T-cell (primary cell): Measurements from ENCODE around the gene INKA1. TPM values are rescaled to one million over a fixed set of nuclear protein-coding genes. Genes with fewer than 3 reads are reported as not detected.
"Not testable (repeated sequence)": the region's sequence is repeated elsewhere in the genome, so short reads cannot be mapped to it uniquely, and the experiment has no call there.

Experiments used
- ATAC-seq, 4 experiments: fragments of 200-7000 bp in 3 of 4; fragments of 150-1000 bp in 1 of 4; cut with Tn5 transposase; replicated peaks in 1 of 4; 1 replicate in 3 of 4; 2 replicates in 1 of 4; pipeline ENCODE4 v1.10.0; 2021; ENCODE audit warnings: moderate library complexity in 3 of 4, mild to moderate bottlenecking in 2 of 4, moderate number of reproducible peaks in 1 of 4
- CTCF ChIA-PET, 2 donors: fragments of 300-600 bp; sonication (Branson Sonifier 250); formaldehyde crosslinking; loops; one replicate each; lab custom pipeline; 2022; ENCODE audit warnings: antibody characterized with exemption in 2 of 2; lab: Charles Lee
- POLR2A ChIA-PET, 2 donors: fragments of 300-600 bp; sonication (Branson Sonifier 250); formaldehyde crosslinking; loops; one replicate each; lab custom pipeline; 2022; ENCODE audit warnings: antibody characterized with exemption in 2 of 2; lab: Charles Lee
- DNase-seq, 35 experiments: peaks; one replicate each; pipeline versions ENCODE4 v3.0.0 to v3.0.0-alpha.2; 2013 to 2023
- H3K27ac ChIP-seq: one replicate; pipeline ENCODE4 v1.5.1; 2013; ENCODE audit warnings: low read length
- H3K27me3 ChIP-seq, 2 experiments: replicated peaks in 1 of 2; 1 replicate in 1 of 2; 2 replicates in 1 of 2; pipeline versions ENCODE4 v1.6.1 to v1.7.0; 2013; ENCODE audit warnings: low read length in 1 of 2, mixed read lengths in 1 of 2; ENCODE audit not compliant: control insufficient read depth in 2 of 2, insufficient read depth in 2 of 2; ENCODE audit errors: extremely low read depth in 1 of 2
- H3K36me3 ChIP-seq, 2 donors: 1 replicate in 1 of 2; 2 replicates in 1 of 2; pipeline versions ENCODE4 v1.6.1 to v1.7.0; 2013; ENCODE audit warnings: low read length in 1 of 2; ENCODE audit not compliant: control insufficient read depth in 2 of 2, insufficient read depth in 1 of 2; ENCODE audit errors: extremely low read depth in 1 of 2
- H3K4me1 ChIP-seq, 2 experiments: 1 replicate in 1 of 2; 2 replicates in 1 of 2; pipeline versions ENCODE4 v1.6.1 to v1.7.0; 2013; ENCODE audit warnings: low read length in 2 of 2, mixed read lengths in 1 of 2; ENCODE audit not compliant: insufficient read depth in 2 of 2, control insufficient read depth in 1 of 2; ENCODE audit errors: extremely low read depth in 1 of 2
- H3K4me3 ChIP-seq, 2 donors: 1 replicate in 1 of 2; 2 replicates in 1 of 2; pipeline versions ENCODE4 v1.5.1 to v1.7.0; 2013; ENCODE audit warnings: mild to moderate bottlenecking in 2 of 2, low read length in 1 of 2, moderate library complexity in 1 of 2; ENCODE audit not compliant: control insufficient read depth in 1 of 2; ENCODE audit errors: extremely low read depth in 1 of 2
- H3K9me3 ChIP-seq: 2 replicates; pipeline ENCODE4 v1.7.0; 2013
- H3K27ac Mint-ChIP-seq, 2 donors: one replicate each; pipeline ENCODE4 v1.8.0; 2020 to 2021; ENCODE audit warnings: mild to moderate bottlenecking in 2 of 2, mixed read lengths in 2 of 2
- H3K27me3 Mint-ChIP-seq, 2 donors: one replicate each; pipeline ENCODE4 v1.8.0; 2021 to 2022; ENCODE audit warnings: mixed read lengths in 2 of 2
- H3K36me3 Mint-ChIP-seq: one replicate; pipeline ENCODE4 v1.8.0; 2021; ENCODE audit warnings: mixed read lengths
- H3K4me1 Mint-ChIP-seq, 3 donors: one replicate each; pipeline ENCODE4 v1.8.0; 2020 to 2022; ENCODE audit warnings: mixed read lengths in 3 of 3, mild to moderate bottlenecking in 1 of 3
- H3K4me3 Mint-ChIP-seq, 3 donors: one replicate each; pipeline ENCODE4 v1.8.0; 2020 to 2022; ENCODE audit warnings: mild to moderate bottlenecking in 3 of 3, mixed read lengths in 3 of 3, moderate library complexity in 3 of 3
- H3K9me3 Mint-ChIP-seq, 3 donors: one replicate each; pipeline ENCODE4 v1.8.0; 2020 to 2022; ENCODE audit warnings: mixed read lengths in 3 of 3
- WGBS: methylation state at CpG from one replicate; pipeline ENCODE4 v1.1.5; 2013; ENCODE audit warnings: missing lambda C conversion rate; ENCODE audit not compliant: insufficient coverage; 5-methylcytosine and 5-hydroxymethylcytosine counted together
- total RNA-seq, 35 experiments: library from RNA in 6 of 35; stranded (reverse) in 6 of 35; fragments of 120-200 nt in 1 of 35; gene quantifications; one replicate each; pipeline versions ENCODE4 v1.2.1 to v1.2.4 and lab custom pipeline; 2013 to 2026

Gene INKA1
- total RNA-seq, 5 donors from 2014 or later (not counting 1 experiment from before 2014, with no cell fraction given), result 0.73 to 2.7 (median 1.8) TPM

DNA sequence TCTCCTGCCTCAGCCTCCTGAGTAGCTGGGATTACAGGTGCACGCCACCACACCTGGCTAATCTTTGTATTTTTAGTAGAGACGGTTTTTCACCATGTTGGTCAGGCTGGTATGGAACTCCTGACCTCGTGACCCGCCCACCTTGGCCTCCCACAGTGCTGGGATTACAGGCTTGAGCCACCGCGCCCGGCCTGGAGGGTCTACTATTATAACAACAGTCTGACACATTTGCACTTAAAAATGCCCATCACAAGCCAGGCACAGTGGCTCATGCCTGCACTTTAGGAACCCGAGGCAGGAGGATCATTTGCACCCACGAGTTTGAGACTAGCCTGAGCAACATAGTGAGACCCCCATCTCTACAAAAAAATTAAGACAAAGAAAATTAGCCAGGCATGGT is 20.8 kb upstream of the INKA1 start:
- H3K4me1 Mint-ChIP-seq, result peaks cover 50 to 59% (median 57%) of the 10 kb centered on the region in 3 donors
- H3K4me3 ChIP-seq, H3K27ac Mint-ChIP-seq, H3K27me3 Mint-ChIP-seq, H3K27me3 ChIP-seq, H3K9me3 Mint-ChIP-seq, H3K27ac ChIP-seq, H3K4me3 Mint-ChIP-seq, H3K9me3 ChIP-seq, ATAC-seq, DNase-seq: not testable (repeated sequence)
- 98% methylated on average over 6 of the region's 9 CpGs for WGBS
- peaks cover 2 to 22% of the 10 kb centered on the region in 2 donors for H3K36me3 ChIP-seq
- peaks cover 15 to 54% of the 10 kb centered on the region in 2 experiments for H3K4me1 ChIP-seq
- CTCF ChIA-PET, result interaction anchor here in 1 of 2 donors (0.6 kb wide), 2 partner anchors 152 to 248 kb away, joined by 4 to 10 read pairs; no protein-coding TSS in a partner anchor
- H3K36me3 Mint-ChIP-seq, result peaks cover 21% of the 10 kb centered on the region
- POLR2A ChIA-PET, result interaction anchor here (0.6 to 0.9 kb wide), 2 partner anchors 50 to 986 kb away, joined by 3 to 5 read pairs; no protein-coding TSS in a partner anchor

DNA sequence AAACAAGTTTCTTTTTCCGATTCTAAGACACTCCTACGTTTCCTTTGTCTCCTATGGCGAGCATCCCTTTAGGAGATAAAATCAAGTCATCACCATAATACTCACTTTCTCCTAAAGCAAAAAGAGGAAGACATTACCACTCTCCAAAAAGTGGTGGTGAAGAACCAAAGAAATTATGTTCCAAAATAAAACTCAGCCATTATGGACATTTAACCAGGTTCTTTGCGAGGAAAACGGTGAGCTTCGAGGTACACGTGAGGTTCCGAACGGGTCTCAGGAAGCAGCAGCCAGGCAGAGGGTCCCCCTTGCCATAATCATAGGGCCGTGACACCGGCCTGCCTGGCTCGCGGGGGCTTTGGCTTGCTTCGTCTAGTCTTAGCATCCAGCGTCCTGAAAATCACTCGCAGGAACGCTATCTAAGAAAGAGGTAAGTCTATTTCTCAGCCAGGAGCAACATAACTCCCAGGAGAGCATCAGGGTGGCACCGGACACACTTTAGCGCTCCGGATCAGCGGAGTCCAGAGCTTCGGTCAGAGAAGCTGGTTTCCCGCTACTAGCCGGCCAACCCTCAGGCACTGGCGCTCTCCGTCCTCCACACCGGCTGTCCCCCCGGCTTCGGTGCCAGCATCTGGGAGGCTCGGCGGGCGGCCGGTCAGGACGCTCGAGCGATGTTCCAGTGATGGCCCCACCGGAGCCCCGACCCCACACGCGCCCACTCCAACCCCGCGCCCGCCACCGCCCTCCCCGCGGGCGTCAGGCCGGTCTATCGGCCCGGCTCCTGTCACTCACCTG is 17.3 kb upstream of the INKA1 start:
- ChIA-PET CTCF (interaction anchor here in 1 of 2 donors (1.4 kb wide), 1 partner anchor 53 kb away, joined by 3 read pairs; no protein-coding TSS in a partner anchor), POLR2A (interaction anchor here in 1 of 2 donors (0.5 kb wide), 1 partner anchor 1740 kb away, joined by 6 read pairs; no protein-coding TSS in a partner anchor)
- Mint-ChIP-seq H3K36me3 (peaks cover 15% of the 10 kb centered on the region), H3K4me3 (peak overlapping the region; percentile 90 to 93 (median 91)), H3K27me3 (no peaks in the 10 kb centered on the region), H3K9me3 (no peaks in the 10 kb centered on the region), H3K27ac (peak overlapping the region; percentile 88 to 98), H3K4me1 (peaks cover 38 to 46% (median 41%) of the 10 kb centered on the region in 3 donors)
- WGBS, result 2% methylated on average over 47 of the region's 50 CpGs
- peaks cover 11 to 61% of the 10 kb centered on the region in 2 experiments for H3K4me1 ChIP-seq
- H3K27me3 ChIP-seq, result peaks cover 0 to 7% of the 10 kb centered on the region in 2 experiments
- ATAC-seq (peak; percentile 28 to 47 (median 43)), DNase-seq (peak in 20 of 35 experiments; percentile 5 to 53 (median 22))
- peaks cover 0 to 15% of the 10 kb centered on the region in 2 donors for H3K36me3 ChIP-seq
- peak overlapping the region; percentile 60 to 72 for H3K4me3 ChIP-seq
- peak overlapping the region; percentile 93 for H3K27ac ChIP-seq
- no peaks in the 10 kb centered on the region for H3K9me3 ChIP-seq

DNA sequence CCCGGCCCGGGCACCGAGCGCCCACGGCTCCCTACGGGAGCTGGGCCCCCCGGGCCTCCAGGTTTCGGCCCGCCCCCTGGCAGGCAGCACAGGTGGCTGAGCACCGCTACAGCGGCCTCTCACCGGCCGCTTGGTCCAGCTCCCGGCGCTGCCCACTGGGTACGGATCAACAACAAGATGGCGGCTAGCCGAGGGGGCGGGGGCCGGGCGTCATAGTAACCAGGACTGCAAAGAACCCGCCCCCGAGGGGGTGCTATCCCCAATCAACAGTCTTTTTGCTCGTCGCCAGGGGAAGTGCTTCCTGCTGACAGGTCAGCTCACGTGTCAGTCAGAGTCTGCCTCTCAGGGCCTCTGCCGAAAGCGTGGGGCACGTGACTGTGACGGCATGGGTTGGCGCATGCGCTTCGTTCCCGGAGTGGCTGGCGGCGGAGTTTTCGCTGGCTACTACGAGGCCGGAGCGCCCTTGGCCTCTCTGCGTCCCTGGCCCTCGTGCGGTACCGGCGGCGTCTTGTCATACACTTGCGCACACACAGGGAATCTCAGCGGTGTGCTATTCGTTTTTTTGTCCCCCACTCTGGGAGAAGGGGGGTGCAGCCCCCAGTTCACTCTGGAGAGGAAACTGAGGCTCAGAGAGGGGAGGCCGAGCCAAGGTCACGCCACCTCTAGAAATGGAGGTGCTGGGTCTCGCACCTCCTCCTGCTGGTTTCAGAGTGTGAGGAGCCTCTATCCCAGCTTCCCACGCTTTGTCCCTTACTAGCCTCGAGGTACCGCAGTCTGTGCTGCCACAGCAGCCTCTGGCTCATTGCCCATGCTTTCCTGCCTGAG is 16.5 kb upstream of the INKA1 start, which contains the start of gene IP6K1:
IP6K1 (minus strand) TSS at position 186 of the 825 bp plus-strand sequence. CDS start 38,502 bp downstream, outside the sequence.
- Histone ChIP-seq H3K4me1 (peaks cover 11 to 60% of the 10 kb centered on the region in 2 experiments), H3K36me3 (peaks cover 0 to 12% of the 10 kb centered on the region in 2 donors), H3K4me3 (peak within 1 kb of the TSS; percentile 60 to 72), H3K9me3 (no peaks in the 10 kb centered on the region), H3K27me3 (peaks cover 0 to 7% of the 10 kb centered on the region in 2 experiments), H3K27ac (peak within 1 kb of the TSS; percentile 93)
- ChIA-PET POLR2A (interaction anchor here in 1 of 2 donors (0.5 to 0.8 kb wide), 2 partner anchors 17 to 1741 kb away, joined by 4 to 6 read pairs; partner anchors contain the start of gene INKA1), CTCF (interaction anchor here in 1 of 2 donors (1.4 kb wide), 1 partner anchor 53 kb away, joined by 3 read pairs; no protein-coding TSS in a partner anchor)
- DNase-seq, result peak; percentile 97 to 100 (median 100)
- Mint-ChIP-seq H3K9me3 (no peaks in the 10 kb centered on the region), H3K27me3 (no peaks in the 10 kb centered on the region), H3K4me1 (peaks cover 30 to 38% (median 33%) of the 10 kb centered on the region in 3 donors), H3K27ac (peak within 1 kb of the TSS; percentile 94 to 98), H3K4me3 (peak within 1 kb of the TSS; percentile 90 to 93 (median 91)), H3K36me3 (peaks cover 10% of the 10 kb centered on the region)
- peak; percentile 99 to 100 (median 100) for ATAC-seq
- 2% methylated on average over 53 of the region's 55 CpGs for WGBS

DNA sequence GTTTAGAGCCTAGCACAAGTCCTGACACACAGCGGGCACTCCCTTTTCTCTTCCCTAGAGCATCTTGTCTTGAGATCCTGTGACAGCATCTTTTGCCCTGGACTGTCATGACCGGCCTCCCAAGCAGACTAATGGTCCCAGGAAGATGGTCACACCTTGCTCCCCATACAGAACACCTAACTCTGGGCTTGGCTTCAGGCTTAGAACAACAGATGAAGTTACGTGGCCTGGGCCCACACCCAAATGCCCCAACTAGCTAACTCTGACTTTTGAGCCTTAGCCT is 15.9 kb upstream of the INKA1 start:
- DNase-seq, result no peak
- Mint-ChIP-seq H3K4me3 (peak overlapping the region; percentile 90 to 93 (median 91)), H3K4me1 (peaks cover 29 to 37% (median 32%) of the 10 kb centered on the region in 3 donors), H3K9me3 (no peaks in the 10 kb centered on the region), H3K27ac (peak overlapping the region; percentile 94 to 98), H3K27me3 (no peaks in the 10 kb centered on the region), H3K36me3 (peaks cover 10% of the 10 kb centered on the region)
- no peaks in the 10 kb centered on the region for H3K9me3 ChIP-seq
- ChIA-PET CTCF (no interaction called here), POLR2A (no interaction called here)
- H3K4me1 ChIP-seq, result peaks cover 11 to 57% of the 10 kb centered on the region in 2 experiments
- peaks cover 0 to 8% of the 10 kb centered on the region in 2 donors for H3K36me3 ChIP-seq
- H3K27me3 ChIP-seq, result peaks cover 0 to 7% of the 10 kb centered on the region in 2 experiments
- peak overlapping the region; percentile 60 to 72 for H3K4me3 ChIP-seq
- 14% methylated on average over 1 of the region's 3 CpGs for WGBS
- H3K27ac ChIP-seq, result peak overlapping the region; percentile 93
- no peak for ATAC-seq

DNA sequence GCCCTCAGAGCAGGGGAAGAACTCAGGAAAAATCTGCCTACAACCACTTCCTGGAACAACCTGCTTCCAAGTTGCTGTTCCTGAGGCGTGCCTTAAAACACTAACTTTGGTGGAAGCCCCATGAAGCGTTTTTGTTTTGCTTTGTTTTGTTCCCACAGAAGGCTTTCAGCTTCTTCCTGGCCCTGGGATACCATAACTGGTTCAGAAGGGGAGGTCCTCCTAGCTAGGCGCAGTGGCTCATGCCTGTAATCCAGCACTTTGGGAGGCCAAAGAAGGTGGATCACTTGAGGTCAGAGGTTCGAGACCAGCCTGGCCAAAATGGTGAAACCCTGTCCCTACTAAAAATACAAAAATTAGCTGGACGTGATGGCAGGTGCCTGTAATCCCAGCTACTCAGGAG is 15.5 kb upstream of the INKA1 start:
- no peaks in the 10 kb centered on the region for H3K27me3 Mint-ChIP-seq
- POLR2A ChIA-PET, result no interaction called here
- H3K9me3 Mint-ChIP-seq, result no peaks in the 10 kb centered on the region
- peaks cover 0 to 5% of the 10 kb centered on the region in 2 donors for H3K36me3 ChIP-seq
- no peaks in the 10 kb centered on the region for H3K9me3 ChIP-seq
- no peak overlapping the region for H3K27ac Mint-ChIP-seq
- no peak overlapping the region for H3K27ac ChIP-seq
- H3K27me3 ChIP-seq, result peaks cover 0 to 7% of the 10 kb centered on the region in 2 experiments
- no peak overlapping the region for H3K4me3 ChIP-seq
- 97% methylated on average over 3 of the region's 5 CpGs for WGBS
- no peak for ATAC-seq
- CTCF ChIA-PET, result interaction anchor here in 1 of 2 donors (0.5 kb wide), 1 partner anchor 975 kb away, joined by 3 read pairs; no protein-coding TSS in a partner anchor
- peaks cover 10% of the 10 kb centered on the region for H3K36me3 Mint-ChIP-seq
- peaks cover 11 to 52% of the 10 kb centered on the region in 2 experiments for H3K4me1 ChIP-seq
- no peak for DNase-seq
- peak overlapping the region; percentile 90 to 93 (median 91) for H3K4me3 Mint-ChIP-seq
- peaks cover 28 to 33% (median 29%) of the 10 kb centered on the region in 3 donors for H3K4me1 Mint-ChIP-seq
